Lower leg skin (tissue), 4 donors: ENCODE results near the gene PARN. TPM values are rescaled to one million over a fixed set of nuclear protein-coding genes. Genes with fewer than 3 reads are reported as not detected.

Source experiments
- DNase-seq, 2 donors: peaks; one replicate each; pipeline ENCODE4 v3.0.0-alpha.2; 2019; ENCODE audit warnings: low spot score in 2 of 2
- H3K4me3 ChIP-seq: fragments of 200-600 bp; sonication (generic); 2 replicates; pipeline ENCODE4 v1.5.1; 2017; ENCODE audit warnings: mild to moderate bottlenecking, low read depth; ENCODE audit not compliant: poor library complexity, severe bottlenecking
- CTCF ChIP-seq, 3 donors: fragments of 450-650 bp; IDR thresholded peaks; one replicate each; pipeline ENCODE4 v1.5.1; 2016; ENCODE audit warnings: antibody characterized with exemption in 3 of 3, mild to moderate bottlenecking in 3 of 3, moderate library complexity in 2 of 3
- POLR2A ChIP-seq, 2 donors: fragments of 450-650 bp; IDR thresholded peaks; one replicate each; pipeline ENCODE4 v1.6.1; 2016 to 2017; ENCODE audit warnings: antibody characterized with exemption in 2 of 2, mild to moderate bottlenecking in 1 of 2, moderate library complexity in 1 of 2
- WGBS, 2 donors: methylation state at CpG; one replicate each; pipeline ENCODE4 v1.1.5; 2018; 5-methylcytosine and 5-hydroxymethylcytosine counted together
- intact Hi-C: fragments of 100-400 bp; cut with DNase I; formaldehyde crosslinking; loops from one replicate; pipeline ENCODE4 v1.15.0; 2023; ENCODE audit warnings: low total_unique reads
- total RNA-seq, 4 donors: library from RNA; depleted of rRNA; stranded (reverse); fragments of >200 nt; gene quantifications; one replicate each; pipeline ENCODE4 v1.1.0, GENCODE V29; 2016

The PARN gene
- total RNA-seq, 4 donors from 2014 or later: 23.4 to 28.7 (median 25.4) TPM

- intact Hi-C loops: loop anchor here (2.0 to 5.0 kb wide), 3 partner anchors 225 to 600 kb away; no protein-coding TSS in a partner anchor
- 35 to 38% methylated on average over 5 of the region's 5 CpGs for WGBS, 2 donors
- TF ChIP-seq POLR2A (IDR thresholded peaks at IDR 0.05) (no peak), CTCF (IDR thresholded peaks at IDR 0.05) (no peak)
- no peak overlapping the region for H3K4me3 ChIP-seq
- peak in 1 of 2 donors; percentile 68 for DNase-seq
These were observed 102.5 kb downstream of the PARN start for GRCh38 chr16:14527411-14528044.

- 95 to 98% methylated on average over 5 of the region's 5 CpGs for WGBS, 2 donors
- no peak overlapping the region for H3K4me3 ChIP-seq
- no peak for DNase-seq
- intact Hi-C loops: loop anchor here (5.0 kb wide), 2 partner anchors 278 to 598 kb away; no protein-coding TSS in a partner anchor
- TF ChIP-seq CTCF (IDR thresholded peaks at IDR 0.05) (no peak), POLR2A (IDR thresholded peaks at IDR 0.05) (no peak)
These were observed 104.5 kb downstream of the PARN start for GRCh38 chr16:14525596-14525995.

GRCh38 chr16:14524979-14525378, 105.1 kb downstream of the PARN start:
- intact Hi-C loops: loop anchor here (5.0 kb wide), 2 partner anchors 278 to 598 kb away; no protein-coding TSS in a partner anchor
- DNase-seq: no peak
- no peak for TF ChIP-seq POLR2A (IDR thresholded peaks at IDR 0.05)
- TF ChIP-seq CTCF (IDR thresholded peaks at IDR 0.05): no peak
- H3K4me3 ChIP-seq: no peak overlapping the region
- 93 to 94% methylated on average over 3 of the region's 3 CpGs for WGBS, 2 donors

GRCh38 chr16:14523632-14524031, 106.4 kb downstream of the PARN start:
- 86 to 96% methylated on average over 2 of the region's 2 CpGs for WGBS, 2 donors
- intact Hi-C loops: no loop called here

GRCh38 chr16:14522671-14523070, 107.4 kb downstream of the PARN start:
- no peak for DNase-seq
- TF ChIP-seq POLR2A (IDR thresholded peaks at IDR 0.05): no peak
- no peak for TF ChIP-seq CTCF (IDR thresholded peaks at IDR 0.05)
- intact Hi-C loops: no loop called here

More at GRCh38 chr16:14523632-14524031, 106.4 kb downstream of the PARN start:
- TF ChIP-seq POLR2A (IDR thresholded peaks at IDR 0.05): no peak
- no peak for DNase-seq
- H3K4me3 ChIP-seq: no peak overlapping the region

GRCh38 chr16:14520753-14521152, 109.3 kb downstream of the PARN start:
- intact Hi-C loops: no loop called here
- H3K4me3 ChIP-seq: no peak overlapping the region
- no peak for DNase-seq
- no peak for TF ChIP-seq POLR2A (IDR thresholded peaks at IDR 0.05)
- no peak for TF ChIP-seq CTCF (IDR thresholded peaks at IDR 0.05)
- 88 to 95% methylated on average over 2 of the region's 2 CpGs for WGBS, 2 donors

More at GRCh38 chr16:14522671-14523070, 107.4 kb downstream of the PARN start:
- H3K4me3 ChIP-seq: no peak overlapping the region
